Keratinocyte (primary cell): ENCODE measurements around the gene RBM38. TPM values are rescaled to one million over a fixed set of nuclear protein-coding genes. Genes with fewer than 3 reads are reported as not detected.

Experiments
- DNase-seq: peaks from one replicate; pipeline ENCODE4 v3.0.0-alpha.2; 2011; ENCODE audit warnings: low read depth, missing footprints, low spot score
- FAIRE-seq: peaks from 2 replicates; lab custom pipeline; 2011; peaks lifted over from hg19 to GRCh38; lab: Jason Lieb, UNC
- H2AFZ ChIP-seq: 2 replicates; pipeline ENCODE4 v1.6.0; 2012; ENCODE audit warnings: low read length, control low read depth, inconsistent platforms; ENCODE audit not compliant: control insufficient read depth
- H3K27ac ChIP-seq: 2 replicates; pipeline ENCODE4 v1.5.1; 2011; ENCODE audit warnings: low read length; ENCODE audit not compliant: control insufficient read depth, insufficient read depth
- H3K27me3 ChIP-seq: 3 replicates; pipeline ENCODE4 v1.6.0; 2011; ENCODE audit warnings: low read length; ENCODE audit not compliant: control insufficient read depth, insufficient read depth; ENCODE audit errors: extremely low read depth
- H3K36me3 ChIP-seq, 2 experiments: 2 replicates in 1 of 2; 3 replicates in 1 of 2; pipeline ENCODE4 v1.5.1; 2011; ENCODE audit warnings: low read length in 2 of 2, mild to moderate bottlenecking in 1 of 2; ENCODE audit not compliant: control insufficient read depth in 2 of 2, insufficient read depth in 2 of 2; ENCODE audit errors: extremely low read depth in 1 of 2
- H3K4me1 ChIP-seq: 3 replicates; pipeline ENCODE4 v1.5.1; 2011; ENCODE audit warnings: low read length; ENCODE audit not compliant: control insufficient read depth, insufficient read depth; ENCODE audit errors: extremely low read depth
- H3K4me2 ChIP-seq: 3 replicates; pipeline ENCODE4 v1.6.0; 2011; ENCODE audit warnings: low read depth, low read length; ENCODE audit not compliant: control insufficient read depth, insufficient read depth; ENCODE audit errors: extremely low read depth
- H3K4me3 ChIP-seq, 3 experiments: fragments of 200-600 bp in 1 of 3; sonication (generic) in 1 of 3; 2 replicates in 2 of 3; 3 replicates in 1 of 3; pipeline ENCODE4 v1.5.1; 2011 to 2016; ENCODE audit warnings: low read length in 3 of 3, mild to moderate bottlenecking in 3 of 3, control low read depth in 2 of 3, inconsistent platforms in 1 of 3, low read depth in 1 of 3, mixed read lengths in 1 of 3, mixed run types in 1 of 3, moderate library complexity in 1 of 3; ENCODE audit not compliant: control insufficient read depth in 2 of 3, insufficient read depth in 2 of 3; ENCODE audit errors: extremely low read depth in 1 of 3
- H3K79me2 ChIP-seq: 2 replicates; pipeline ENCODE4 v1.6.0; 2012; ENCODE audit warnings: low read length; ENCODE audit not compliant: control insufficient read depth, insufficient read depth
- H3K9ac ChIP-seq: 3 replicates; pipeline ENCODE4 v1.6.0; 2011; ENCODE audit warnings: low read length; ENCODE audit not compliant: control insufficient read depth, insufficient read depth; ENCODE audit errors: extremely low read depth
- H3K9me1 ChIP-seq: 3 replicates; pipeline ENCODE4 v1.6.0; 2011; ENCODE audit warnings: low read length; ENCODE audit not compliant: control insufficient read depth, insufficient read depth; ENCODE audit errors: extremely low read depth
- H3K9me3 ChIP-seq: 2 replicates; pipeline ENCODE4 v1.5.1; 2012; ENCODE audit warnings: low read depth, low read length; ENCODE audit not compliant: control insufficient read depth
- H4K20me1 ChIP-seq: 3 replicates; pipeline ENCODE4 v1.6.0; 2011; ENCODE audit warnings: low read length; ENCODE audit not compliant: control insufficient read depth, insufficient read depth; ENCODE audit errors: extremely low read depth
- CTCF ChIP-seq, 3 experiments: IDR thresholded peaks in 1 of 3; conservative IDR thresholded peaks in 1 of 3; optimal IDR thresholded peaks in 1 of 3; 2 replicates in 2 of 3; 3 replicates in 1 of 3; pipeline versions ENCODE3 to v1.5.1; 2011; ENCODE audit warnings: low read length in 3 of 3, mild to moderate bottlenecking in 3 of 3, moderate library complexity in 2 of 3, control low read depth in 1 of 3, inconsistent platforms in 1 of 3; ENCODE audit not compliant: insufficient read depth in 2 of 3; ENCODE audit errors: extremely low read depth in 1 of 3
- EZH2 ChIP-seq: IDR thresholded peaks from one replicate; pipeline ENCODE4 v1.6.1; 2012; ENCODE audit warnings: inconsistent platforms, mild to moderate bottlenecking, low read length, moderate library complexity
- dilution Hi-C: fragments of 300-500 bp; cut with MboI; formaldehyde crosslinking; loops from one replicate; pipeline ENCODE4 v1.7.0; 2020; ENCODE audit warnings: low sequenced_read_pairs; ENCODE audit not compliant: extremely low pct_ligation_motif_present
- polyA plus RNA-seq, 5 experiments: library from polyadenylated mRNA; depleted of rRNA in 3 of 5; stranded (reverse) in 3 of 5; stranded (forward) in 1 of 5; unstranded in 1 of 5; fragments of >200 nt; gene quantifications; 1 replicate in 1 of 5; 2 replicates in 3 of 5; 3 replicates in 1 of 5; pipeline versions ENCODE4 v1.2.1 to v1.2.3, GENCODE V29; 2011 to 2012; ENCODE audit warnings: missing spikeins in 2 of 5, low read depth in 1 of 5, low replicate concordance in 1 of 5

Gene RBM38
- polyA plus RNA-seq, 1 donor (not counting 4 experiments of a cell fraction or from before 2014, with no cell fraction given) = 5.1 TPM

- H2AFZ ChIP-seq = no peak overlapping the region
- DNase-seq (no peak), FAIRE-seq (no peak)
- no peaks in the 10 kb centered on the region for H3K9me1 ChIP-seq
- H4K20me1 ChIP-seq = no peaks in the 10 kb centered on the region
- TF ChIP-seq EZH2 (no peak), CTCF (optimal IDR thresholded peaks at IDR 0.05 in 1 of 3, IDR thresholded peaks at IDR 0.05 in 1 of 3, conservative IDR thresholded peaks at IDR 0.05 in 1 of 3; ENCODE audit: extremely low read depth in 1 of 3, insufficient read depth in 2 of 3, low read length in 3 of 3) (no peak)
- no peak overlapping the region for H3K4me3 ChIP-seq
- H3K9ac ChIP-seq = no peak overlapping the region
- peaks cover 14 to 25% of the 10 kb centered on the region in 2 experiments for H3K36me3 ChIP-seq
- peaks cover 37% of the 10 kb centered on the region for H3K79me2 ChIP-seq
- peaks cover 11% of the 10 kb centered on the region for H3K4me1 ChIP-seq
- dilution Hi-C loops = no loop called here
- no peaks in the 10 kb centered on the region for H3K9me3 ChIP-seq
- no peak overlapping the region for H3K27ac ChIP-seq
- no peak overlapping the region for H3K4me2 ChIP-seq
- no peaks in the 10 kb centered on the region for H3K27me3 ChIP-seq
Measured at GRCh38 chr20:57353351-57353750, 37.8 kb upstream of the RBM38 start.

GRCh38 chr20:57361517-57361916, 29.7 kb upstream of the RBM38 start:
- Histone ChIP-seq H3K9me3 (no peaks in the 10 kb centered on the region), H3K4me3 (no peak overlapping the region), H3K79me2 (peaks cover 27% of the 10 kb centered on the region), H3K9ac (no peak overlapping the region), H3K36me3 (peaks cover 20 to 25% of the 10 kb centered on the region in 2 experiments), H3K4me2 (peak overlapping the region; percentile 23), H3K4me1 (no peaks in the 10 kb centered on the region), H3K9me1 (no peaks in the 10 kb centered on the region), H3K27me3 (no peaks in the 10 kb centered on the region), H2AFZ (no peak overlapping the region), H4K20me1 (peaks cover 2% of the 10 kb centered on the region), H3K27ac (peak overlapping the region; percentile 65)
- FAIRE-seq (peak; percentile 92), DNase-seq (peak; percentile 21)
- no peak for TF ChIP-seq CTCF (optimal IDR thresholded peaks at IDR 0.05 in 1 of 3, IDR thresholded peaks at IDR 0.05 in 1 of 3, conservative IDR thresholded peaks at IDR 0.05 in 1 of 3; ENCODE audit: extremely low read depth in 1 of 3, insufficient read depth in 2 of 3, low read length in 3 of 3)
- no peak for TF ChIP-seq EZH2
- dilution Hi-C loops = no loop called here
